B cell (primary cell): Measurements from ENCODE around the gene PKMYT1.

ENCODE experiments used
- CTCF ChIP-seq: fragments of 200-600 bp; IDR thresholded peaks from one replicate; pipeline ENCODE4 v1.8.0; 2022; ENCODE audit warnings: antibody characterized with exemption, mild to moderate bottlenecking
- EZH2 ChIP-seq: IDR thresholded peaks from 2 replicates; pipeline ENCODE4 v1.6.1; 2012; ENCODE audit warnings: borderline replicate concordance, low read depth, mild to moderate bottlenecking, moderate library complexity, low read length; ENCODE audit not compliant: insufficient read depth, poor library complexity, severe bottlenecking

- TF ChIP-seq CTCF (no peak), EZH2 (no peak)
Observed at GRCh38 chr16:2946649-2947048, 33.6 kb downstream of the PKMYT1 start.
